Large intestine (tissue), 3 donors: ENCODE measurements around the gene ANO7. TPM values are rescaled to one million over a fixed set of nuclear protein-coding genes. Genes with fewer than 3 reads are reported as not detected.
"Not testable (repeated sequence)": the region's sequence is repeated elsewhere in the genome, so short reads cannot be mapped to it uniquely, and the experiment has no call there.

ENCODE experiments used
- DNase-seq, 2 donors: peaks; one replicate each; pipeline versions ENCODE4 v3.0.0 to v3.0.0-alpha.2; 2013
- H3K27ac ChIP-seq: one replicate; pipeline ENCODE4 v1.5.1; 2013; ENCODE audit warnings: low read length
- H3K27me3 ChIP-seq: 2 replicates; pipeline ENCODE4 v1.6.1; 2013; ENCODE audit warnings: low read length; ENCODE audit not compliant: control insufficient read depth, insufficient read depth
- H3K36me3 ChIP-seq: 2 replicates; pipeline ENCODE4 v1.6.1; 2013; ENCODE audit warnings: low read length; ENCODE audit not compliant: control insufficient read depth, insufficient read depth
- H3K4me1 ChIP-seq: one replicate; pipeline ENCODE4 v1.6.1; 2013; ENCODE audit warnings: low read length; ENCODE audit not compliant: control insufficient read depth, insufficient read depth
- H3K4me3 ChIP-seq: one replicate; pipeline ENCODE4 v1.5.1; 2013; ENCODE audit warnings: low read length
- H3K9me3 ChIP-seq: one replicate; pipeline ENCODE4 v1.6.1; 2013; ENCODE audit warnings: mild to moderate bottlenecking, low read depth, low read length, moderate library complexity; ENCODE audit not compliant: control insufficient read depth
- WGBS: methylation state at CpG from one replicate; pipeline ENCODE4 v1.1.5; 2013; ENCODE audit warnings: low lambda C conversion rate; ENCODE audit not compliant: insufficient coverage; 5-methylcytosine and 5-hydroxymethylcytosine counted together
- polyA plus RNA-seq: library from polyadenylated mRNA; unstranded; fragments of 120-200 nt; gene quantifications from one replicate; pipeline ENCODE4 v1.2.1, GENCODE V29; 2013

The ANO7 gene
- polyA plus RNA-seq, 1 donor: 31.7 TPM

DNA sequence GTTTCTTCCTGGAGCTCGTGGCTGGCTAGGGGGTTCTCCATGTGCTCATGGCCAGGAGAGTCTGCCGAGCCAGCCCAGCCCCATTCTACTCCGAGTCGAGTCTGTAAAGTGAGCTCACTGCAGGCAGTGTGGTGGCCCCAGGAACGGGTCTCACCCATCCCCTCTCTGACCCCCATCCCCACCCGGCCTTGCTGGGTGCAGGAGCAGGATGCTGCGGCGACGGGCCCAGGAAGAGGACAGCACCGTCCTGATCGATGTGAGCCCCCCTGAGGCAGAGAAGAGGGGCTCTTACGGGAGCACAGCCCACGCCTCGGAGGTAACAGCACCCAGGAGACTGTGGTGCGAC, 1.4 kb downstream of the ANO7 start:
- H3K9me3 ChIP-seq: no peaks in the 10 kb centered on the region
- H3K27ac ChIP-seq: no peak overlapping the region
- no CpG with 5 or more reads among the region's 15 CpGs for WGBS
- H3K4me1 ChIP-seq: no peaks in the 10 kb centered on the region
- H3K36me3 ChIP-seq: no peaks in the 10 kb centered on the region
- peaks cover 4% of the 10 kb centered on the region for H3K27me3 ChIP-seq
- H3K4me3 ChIP-seq: no peak overlapping the region
- DNase-seq: no peak

DNA sequence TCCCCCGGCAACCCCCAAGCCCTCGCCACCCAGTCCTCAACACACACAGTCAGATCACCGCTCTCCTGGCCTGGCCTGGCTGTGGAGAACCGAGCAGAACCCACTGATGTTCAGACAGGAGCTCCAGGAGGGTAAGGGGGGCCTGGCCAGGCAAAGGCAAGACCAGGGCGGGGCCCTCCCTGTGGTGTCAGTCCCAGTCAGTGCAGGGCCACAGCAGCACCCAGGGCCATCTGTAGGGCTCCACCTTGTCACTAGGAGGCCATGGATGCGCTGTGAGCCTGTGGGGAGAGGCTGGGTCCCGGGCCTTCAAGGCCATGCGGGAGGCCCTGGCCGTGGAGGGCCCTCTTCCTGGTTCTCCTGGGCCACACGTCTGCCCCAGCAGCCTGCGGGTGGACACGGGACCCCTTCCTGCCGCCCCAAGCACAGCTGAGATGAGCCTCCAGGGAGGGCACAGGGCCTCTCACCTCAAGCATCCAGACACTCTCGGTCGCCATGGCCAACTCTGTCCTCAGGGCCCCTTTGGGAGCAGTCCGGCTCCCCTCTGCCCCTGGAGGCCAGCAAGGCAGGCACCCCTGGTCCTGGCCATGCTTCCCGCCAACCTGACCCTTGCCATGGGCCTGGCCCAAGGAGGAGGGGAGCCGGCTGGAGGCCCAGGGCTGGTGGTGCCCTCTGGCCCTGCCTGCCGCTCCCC, 2.0 kb downstream of the ANO7 start:
- no peak overlapping the region for H3K27ac ChIP-seq
- H3K27me3 ChIP-seq: peaks cover 4% of the 10 kb centered on the region
- whole genome bisulfite sequencing: no CpG with 5 or more reads among the region's 19 CpGs
- no peaks in the 10 kb centered on the region for H3K36me3 ChIP-seq
- H3K9me3 ChIP-seq: no peaks in the 10 kb centered on the region
- H3K4me3 ChIP-seq: no peak overlapping the region
- no peaks in the 10 kb centered on the region for H3K4me1 ChIP-seq
- DNase-seq: no peak

DNA sequence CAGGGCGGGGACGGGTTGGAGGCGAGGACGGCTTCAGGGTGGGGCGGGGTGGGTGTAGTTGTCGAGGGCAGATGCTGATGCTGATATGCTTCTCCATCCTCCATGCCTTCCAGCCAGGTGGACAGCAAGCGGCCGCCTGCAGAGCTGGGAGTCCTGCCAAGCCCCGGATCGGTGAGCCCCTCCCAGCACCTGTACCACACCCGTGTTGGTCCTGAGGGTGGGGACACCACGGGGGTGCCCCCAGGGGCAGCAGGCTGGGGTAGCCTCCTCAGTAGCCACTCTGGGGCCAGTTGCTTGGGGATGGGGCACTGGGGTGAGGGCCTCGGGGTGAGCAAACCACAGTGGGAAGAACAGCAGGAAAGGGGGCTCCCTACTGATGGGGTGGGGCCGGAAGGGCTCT, 2.6 kb downstream of the ANO7 start:
- no peaks in the 10 kb centered on the region for H3K4me1 ChIP-seq
- DNase-seq: peak in 1 of 2 donors; percentile 41
- no peaks in the 10 kb centered on the region for H3K36me3 ChIP-seq
- H3K27ac ChIP-seq: no peak overlapping the region
- peaks cover 4% of the 10 kb centered on the region for H3K27me3 ChIP-seq
- no peak overlapping the region for H3K4me3 ChIP-seq
- no CpG with 5 or more reads among the region's 14 CpGs for WGBS
- H3K9me3 ChIP-seq: no peaks in the 10 kb centered on the region

DNA sequence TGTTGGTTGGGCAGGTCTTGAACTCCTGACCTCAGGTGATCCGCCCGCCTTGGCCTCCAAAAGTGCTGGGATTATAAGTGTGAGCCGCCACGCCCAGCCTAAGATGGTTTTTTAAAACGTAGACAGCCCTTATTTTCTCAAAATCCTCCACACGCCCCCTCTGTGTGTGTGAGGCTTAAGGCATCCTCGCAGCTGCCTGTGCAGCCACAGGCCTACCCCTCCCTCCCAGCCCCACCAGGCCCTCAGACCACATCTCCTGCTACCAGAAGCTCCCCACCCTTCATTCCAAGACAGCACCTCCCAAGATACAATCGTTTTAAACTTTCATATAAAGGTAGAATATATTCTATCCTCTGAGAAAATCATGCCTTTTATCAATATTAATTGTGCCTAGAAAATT, 4.8 kb downstream of the ANO7 start:
- no peak for DNase-seq
- Histone ChIP-seq H3K4me1 (no peaks in the 10 kb centered on the region), H3K9me3 (no peaks in the 10 kb centered on the region), H3K27ac (no peak overlapping the region), H3K36me3 (no peaks in the 10 kb centered on the region), H3K27me3 (peaks cover 4% of the 10 kb centered on the region), H3K4me3 (no peak overlapping the region)
- WGBS: no CpG with 5 or more reads among the region's 8 CpGs

DNA sequence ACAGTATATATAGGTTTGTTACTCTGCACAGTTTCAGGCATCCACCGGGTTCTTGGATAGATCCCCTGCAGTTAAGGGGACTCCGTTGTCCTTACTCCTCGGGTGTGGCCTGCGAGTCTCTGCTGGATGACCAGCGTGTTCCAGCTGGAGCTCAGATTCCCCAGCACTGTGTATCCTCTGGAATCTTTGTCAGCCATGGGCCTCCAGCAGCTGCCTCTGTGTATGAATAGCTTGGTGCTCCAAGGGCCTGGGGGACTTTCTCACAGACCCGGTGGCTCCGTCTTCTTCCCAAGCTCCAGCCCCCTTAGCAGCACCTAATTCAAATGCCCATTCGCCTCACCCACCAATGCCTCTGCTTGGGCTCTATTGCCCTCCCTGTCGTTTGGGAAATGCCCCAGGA, 6.3 kb downstream of the ANO7 start:
- H3K4me3 ChIP-seq: no peak overlapping the region
- WGBS: no CpG with 5 or more reads among the region's 9 CpGs
- H3K4me1 ChIP-seq: no peaks in the 10 kb centered on the region
- H3K27ac ChIP-seq: no peak overlapping the region
- no peaks in the 10 kb centered on the region for H3K27me3 ChIP-seq
- no peaks in the 10 kb centered on the region for H3K9me3 ChIP-seq
- no peaks in the 10 kb centered on the region for H3K36me3 ChIP-seq
- DNase-seq: no peak

DNA sequence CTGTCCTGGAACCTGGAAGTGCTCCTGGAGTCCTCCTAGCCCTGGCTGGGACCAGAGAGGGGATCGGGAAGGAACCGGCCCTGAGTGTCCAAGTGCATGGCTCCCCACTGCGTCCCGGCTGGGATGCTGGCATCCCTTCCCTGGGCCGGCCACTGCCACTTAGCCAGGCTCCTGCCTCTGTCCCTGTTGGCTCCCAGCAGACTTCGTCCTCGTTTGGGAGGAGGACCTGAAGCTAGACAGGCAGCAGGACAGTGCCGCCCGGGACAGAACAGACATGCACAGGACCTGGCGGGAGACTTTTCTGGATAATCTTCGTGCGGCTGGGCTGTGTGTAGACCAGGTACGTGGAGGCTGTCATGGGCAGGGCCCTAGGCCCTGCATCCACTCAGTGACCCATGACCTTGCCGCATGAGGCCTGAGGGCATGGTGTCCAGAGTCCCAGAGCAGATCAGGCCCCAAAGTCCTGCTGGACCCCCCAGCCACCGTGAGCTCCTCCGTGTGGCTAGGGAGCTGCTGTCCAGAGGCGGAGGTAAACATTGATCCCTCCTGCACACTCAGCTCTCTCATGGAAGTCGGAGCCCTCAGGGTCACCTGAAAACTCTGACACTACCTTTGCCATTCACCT, 7.1 kb downstream of the ANO7 start:
- no peak overlapping the region for H3K27ac ChIP-seq

DNA sequence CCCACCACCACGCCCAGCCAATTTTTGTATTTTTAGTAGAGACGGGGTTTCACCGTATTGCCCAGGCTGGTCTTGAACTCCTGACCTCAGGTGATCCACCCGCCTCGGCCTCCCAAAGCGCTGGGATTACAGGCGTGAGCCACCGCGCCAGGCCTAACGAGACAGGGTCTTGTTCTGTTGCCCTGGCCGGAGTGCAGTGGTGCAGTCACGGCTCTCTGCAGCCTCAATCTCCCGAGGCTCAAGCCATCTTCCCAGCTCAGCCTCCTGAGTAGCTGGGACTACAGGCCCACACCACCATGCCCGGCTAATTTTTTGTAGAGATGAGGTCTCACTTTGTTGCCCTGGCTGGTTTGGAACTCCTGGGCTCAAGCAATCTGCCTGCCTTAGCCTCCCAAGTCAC, 8.8 kb downstream of the ANO7 start:
- H3K4me1 ChIP-seq, H3K9me3 ChIP-seq, H3K36me3 ChIP-seq, DNase-seq, H3K27ac ChIP-seq, H3K27me3 ChIP-seq, H3K4me3 ChIP-seq: not testable (repeated sequence)
- WGBS: no CpG with 5 or more reads among the region's 14 CpGs

More for the DNA sequence above, 7.1 kb downstream of the ANO7 start:
- H3K4me1 ChIP-seq: no peaks in the 10 kb centered on the region
- no peak overlapping the region for H3K4me3 ChIP-seq
- no peak for DNase-seq
- H3K9me3 ChIP-seq: no peaks in the 10 kb centered on the region
- no CpG with 5 or more reads among the region's 18 CpGs for WGBS
- no peaks in the 10 kb centered on the region for H3K36me3 ChIP-seq
- no peaks in the 10 kb centered on the region for H3K27me3 ChIP-seq

DNA sequence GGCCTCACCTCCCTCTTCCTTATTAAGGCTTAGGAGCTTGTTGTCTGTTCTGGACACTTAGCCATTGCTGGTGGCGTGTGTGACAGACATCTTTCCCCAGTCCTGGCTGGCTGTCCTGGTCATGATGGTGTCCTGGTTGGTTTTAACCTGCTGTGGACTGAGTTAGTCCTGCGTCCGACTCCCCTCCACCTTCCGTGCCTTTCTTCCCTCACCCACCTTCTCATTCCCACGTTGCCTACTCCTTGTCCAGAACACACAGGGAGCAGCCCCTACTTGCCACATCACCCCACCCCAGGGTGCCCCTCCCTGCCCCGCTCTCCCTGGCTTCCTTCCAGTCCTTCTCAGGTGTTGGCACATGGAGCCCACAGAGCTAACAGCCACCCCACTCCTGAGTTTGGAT, 9.5 kb downstream of the ANO7 start:
- Histone ChIP-seq H3K27ac (no peak overlapping the region), H3K4me3 (no peak overlapping the region), H3K4me1 (no peaks in the 10 kb centered on the region), H3K27me3 (no peaks in the 10 kb centered on the region), H3K9me3 (no peaks in the 10 kb centered on the region), H3K36me3 (no peaks in the 10 kb centered on the region)
- 40% methylated on average over 1 of the region's 6 CpGs for WGBS
- no peak for DNase-seq

DNA sequence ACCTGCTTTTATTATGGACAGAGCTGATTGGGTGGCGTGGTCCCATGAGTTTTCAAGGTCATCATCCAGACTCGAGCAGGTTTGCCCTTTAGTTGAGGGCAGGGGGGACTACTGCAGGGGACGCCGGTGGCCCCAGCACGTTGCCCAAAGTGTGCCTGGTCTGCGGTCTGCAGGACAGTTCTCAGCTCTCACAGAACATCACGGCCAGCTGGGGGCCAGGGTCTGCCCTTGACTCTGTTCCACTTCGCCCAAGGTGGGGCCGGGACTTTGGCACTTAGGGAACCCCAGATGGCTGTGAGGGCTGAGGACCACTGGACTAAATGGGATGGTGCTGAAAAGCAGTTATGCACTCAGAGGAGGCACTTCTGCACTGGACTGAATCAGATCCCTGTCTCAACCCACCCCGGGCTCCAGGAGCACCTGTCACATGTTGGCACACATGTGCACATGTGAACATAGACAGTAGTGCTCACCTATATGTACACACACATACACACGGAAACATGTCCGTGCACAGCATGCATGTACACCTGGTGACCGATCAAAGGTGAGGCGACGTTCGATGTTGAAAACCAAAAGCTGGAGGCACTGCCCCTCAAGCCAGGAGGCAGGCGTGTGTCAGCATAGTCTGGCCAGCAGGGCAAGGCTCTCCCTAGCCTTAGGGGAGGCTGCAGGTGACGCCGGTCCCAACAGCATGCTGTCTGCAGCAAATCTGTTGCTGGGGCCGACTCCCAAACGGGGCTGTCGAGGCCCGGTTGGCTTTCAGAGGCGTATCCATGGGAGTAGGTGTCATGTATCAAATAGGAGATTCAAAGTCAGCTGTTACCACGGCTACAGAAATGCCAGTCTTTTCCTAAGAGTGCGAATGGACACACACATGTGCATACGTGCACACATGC, 10.2 kb downstream of the ANO7 start:
- H3K9me3 ChIP-seq: no peaks in the 10 kb centered on the region
- no peak for DNase-seq
- no CpG with 5 or more reads among the region's 27 CpGs for WGBS
- H3K4me3 ChIP-seq: no peak overlapping the region
- no peak overlapping the region for H3K27ac ChIP-seq
- H3K36me3 ChIP-seq: no peaks in the 10 kb centered on the region
- no peaks in the 10 kb centered on the region for H3K27me3 ChIP-seq
- H3K4me1 ChIP-seq: no peaks in the 10 kb centered on the region

DNA sequence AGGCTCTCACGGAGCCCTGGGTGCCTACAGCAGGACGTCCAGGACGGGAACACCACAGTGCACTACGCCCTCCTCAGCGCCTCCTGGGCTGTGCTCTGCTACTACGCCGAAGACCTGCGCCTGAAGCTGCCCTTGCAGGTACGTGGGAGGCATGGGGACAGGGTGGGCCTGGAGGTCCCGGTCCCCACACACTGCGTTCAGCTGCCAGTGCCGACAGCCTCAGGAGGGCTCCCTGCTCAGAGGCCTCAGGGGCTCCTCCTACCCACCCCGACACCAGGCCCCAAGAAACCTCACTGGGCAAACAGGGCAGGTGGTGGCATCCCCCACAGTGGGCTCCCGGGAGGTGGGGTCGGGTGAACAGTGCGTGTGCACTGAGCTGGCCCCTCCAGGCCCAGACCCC, 10.8 kb downstream of the ANO7 start:
- no peak overlapping the region for H3K4me3 ChIP-seq
- no peaks in the 10 kb centered on the region for H3K4me1 ChIP-seq
- H3K9me3 ChIP-seq: no peaks in the 10 kb centered on the region
- no peaks in the 10 kb centered on the region for H3K27me3 ChIP-seq
- no peaks in the 10 kb centered on the region for H3K36me3 ChIP-seq
- no peak for DNase-seq
- no CpG with 5 or more reads among the region's 16 CpGs for WGBS
- H3K27ac ChIP-seq: no peak overlapping the region
